HL-60 (cell line): ENCODE results near the gene MGAT4C.

Experiments used
- DNase-seq, 2 experiments: peaks; one replicate each; pipeline ENCODE4 v3.0.0-alpha.2; 2010 to 2020; ENCODE audit warnings: low read depth in 1 of 2, low spot score in 1 of 2
- H3K27ac ChIP-seq: fragments of 250-450 bp; sonication (Bioruptor Pico); replicated peaks from 2 replicates; pipeline ENCODE4 v1.5.1; 2020; ENCODE audit warnings: mild to moderate bottlenecking, moderate library complexity
- H3K27me3 ChIP-seq: fragments of 250-450 bp; sonication (Bioruptor Pico); 2 replicates; pipeline ENCODE4 v1.5.1; 2021; ENCODE audit warnings: mild to moderate bottlenecking, moderate library complexity; ENCODE audit not compliant: insufficient read depth, poor library complexity, severe bottlenecking
- H3K4me3 ChIP-seq: replicated peaks from 2 replicates; pipeline ENCODE4 v1.5.1; 2011; ENCODE audit warnings: mild to moderate bottlenecking, control low read depth, low read length; ENCODE audit not compliant: insufficient read depth
- CTCF ChIP-seq: IDR thresholded peaks from one replicate; pipeline ENCODE4 v1.5.1; 2011; ENCODE audit warnings: low read length, control low read depth, inconsistent platforms; ENCODE audit not compliant: insufficient read depth
- GABPA ChIP-seq: IDR thresholded peaks from 2 replicates; pipeline ENCODE4 v1.6.1; 2012; ENCODE audit warnings: low read depth
- POLR2AphosphoS5 ChIP-seq: IDR thresholded peaks from 2 replicates; pipeline ENCODE4 v1.6.1; 2012; ENCODE audit warnings: low read depth
- REST ChIP-seq: IDR thresholded peaks from 2 replicates; pipeline ENCODE4 v1.6.1; 2012; ENCODE audit warnings: low read depth; ENCODE audit not compliant: insufficient replicate concordance
- SPI1 ChIP-seq: IDR thresholded peaks from 2 replicates; pipeline ENCODE4 v1.6.1; 2012; ENCODE audit warnings: low read depth, mild to moderate bottlenecking, borderline replicate concordance

MGAT4C gene

GRCh38 chr12:86230516-86231146 lies 25.6 kb downstream of the MGAT4C start:
- no peak overlapping the region for H3K27ac ChIP-seq
- no peaks in the 10 kb centered on the region for H3K27me3 ChIP-seq
- no peak for TF ChIP-seq GABPA
- no peak for TF ChIP-seq CTCF
- TF ChIP-seq SPI1, result no peak
- TF ChIP-seq REST, result no peak
- H3K4me3 ChIP-seq, result no peak overlapping the region
- no peak for DNase-seq

GRCh38 chr12:86229772-86230171 lies 26.4 kb downstream of the MGAT4C start:
- no peak overlapping the region for H3K27ac ChIP-seq
- no peak for DNase-seq
- H3K27me3 ChIP-seq, result no peaks in the 10 kb centered on the region
- TF ChIP-seq SPI1 (no peak), REST (no peak), CTCF (no peak), POLR2AphosphoS5 (no peak), GABPA (no peak)
- no peak overlapping the region for H3K4me3 ChIP-seq

- DNase-seq, result no peak
- TF ChIP-seq SPI1 (no peak), POLR2AphosphoS5 (no peak), REST (no peak), GABPA (no peak), CTCF (no peak)
- H3K4me3 ChIP-seq, result no peak overlapping the region
Measured at GRCh38 chr12:86228656-86229055, 27.5 kb downstream of the MGAT4C start.

More at GRCh38 chr12:86228656-86229055, 27.5 kb downstream of the MGAT4C start:
- H3K27me3 ChIP-seq, result no peaks in the 10 kb centered on the region
- H3K27ac ChIP-seq, result no peak overlapping the region
